ENCODE data around the gene C19orf38. TPM values are rescaled to one million over a fixed set of nuclear protein-coding genes. Genes with fewer than 3 reads are reported as not detected.
"Not testable (repeated sequence)": the region's sequence is repeated elsewhere in the genome, so short reads cannot be mapped to it uniquely, and the experiment has no call there.

Gene C19orf38
- polyA plus RNA-seq, 2 of the 4 experiments (the other 2 are of a cell fraction) = 0.09 to 0.13 TPM

DNA sequence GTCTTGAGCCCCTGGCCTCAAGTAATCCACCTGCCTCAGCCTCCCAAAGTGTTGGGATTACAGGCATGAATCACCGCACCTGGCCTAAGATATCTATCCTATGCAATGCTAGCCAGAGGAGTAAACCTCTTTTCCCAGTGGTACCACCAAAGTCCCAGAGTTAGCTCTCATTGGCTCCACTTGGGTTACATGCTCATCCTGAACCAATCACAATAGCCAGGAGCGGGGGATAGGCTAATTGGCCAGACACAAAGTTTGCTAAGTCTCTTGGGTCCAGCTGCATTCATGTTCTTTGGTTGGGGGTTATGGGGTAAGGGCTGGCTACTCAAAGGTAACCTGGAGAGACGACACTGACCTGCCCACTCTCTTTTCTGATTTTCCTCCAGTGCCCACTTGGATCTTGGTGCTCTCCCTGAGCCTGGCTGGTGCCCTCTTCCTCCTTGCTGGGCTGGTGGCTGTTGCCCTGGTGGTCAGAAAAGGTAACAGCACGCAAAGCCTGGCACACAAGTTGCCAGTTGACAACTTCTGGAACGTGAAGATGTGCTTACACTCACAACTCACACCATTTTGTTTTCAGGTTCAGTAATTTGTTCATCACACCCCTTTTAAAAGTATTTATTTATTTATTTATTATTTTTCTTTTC lies 7.8 kb downstream of the C19orf38 start (continued):
- TF ChIP-seq FOXS1 (CRISPR knock-in tag; IDR thresholded peaks at IDR 0.05) (no peak), NPAS2 (CRISPR knock-in tag; IDR thresholded peaks at IDR 0.05; ENCODE audit: borderline replicate concordance) (no peak), EP300 (IDR thresholded peaks at IDR 0.05) (no peak), TFCP2L1 (CRISPR knock-in tag; IDR thresholded peaks at IDR 0.05) (no peak)

GRCh38 chr19:10856899-10857298 lies 8.7 kb downstream of the C19orf38 start:
- CTCF ChIA-PET = interaction anchor here (0.6 to 3.2 kb wide), 8 partner anchors 8 to 140 kb away, joined by 3 to 39 read pairs (median 4); partner anchors contain the start of genes CARM1 and DNM2
- H3K4me3 ChIP-seq; H3K27ac ChIP-seq; H3K4me1 ChIP-seq; POLR2A ChIA-PET; H3K4me2 ChIP-seq; ATAC-seq; FAIRE-seq; DNase-seq (ENCODE audit: low read depth in 1 of 2, low spot score in 1 of 2); H3K9me3 ChIP-seq: not testable (repeated sequence)
- 90% methylated on average over 1 of the region's 1 CpG for whole genome bisulfite sequencing (ENCODE audit: missing lambda C conversion rate)

DNA sequence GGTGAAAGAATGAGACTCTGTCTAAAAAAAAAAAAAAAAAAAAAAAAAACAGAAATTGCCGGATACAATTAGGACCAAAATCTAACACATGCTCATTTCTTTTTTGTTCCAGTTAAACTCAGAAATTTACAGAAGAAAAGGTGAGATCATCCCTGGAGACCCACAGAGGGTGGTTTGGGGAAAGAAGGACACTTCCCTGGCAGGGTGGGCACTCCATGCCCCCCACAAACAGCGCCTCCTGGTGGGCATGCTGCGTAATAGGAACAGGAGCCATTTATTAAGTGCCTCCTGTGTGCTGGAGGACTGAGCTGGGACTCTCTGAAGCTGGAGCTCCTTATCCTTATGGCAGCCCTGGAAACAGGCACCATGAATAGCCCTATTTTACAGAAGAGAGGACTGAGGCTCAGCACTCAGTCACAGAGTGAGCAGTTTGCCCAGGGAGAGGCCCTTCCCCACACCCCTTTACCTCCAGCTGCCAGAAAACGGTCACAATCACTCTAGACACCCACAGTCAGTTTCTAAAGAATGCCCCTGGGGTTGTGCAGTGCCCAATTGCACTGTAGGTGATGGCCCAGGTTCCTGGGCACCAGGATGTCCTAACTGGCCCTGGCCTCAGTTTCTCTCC lies 10.1 kb downstream of the C19orf38 start:
- Histone ChIP-seq H3K4me1 (no peaks in the 10 kb centered on the region), H3K27ac (no peak overlapping the region), H3K9me3 (no peaks in the 10 kb centered on the region), H3K4me2 (no peak overlapping the region), H3K4me3 (no peak overlapping the region)
- ChIA-PET CTCF (interaction anchor here (0.6 to 1.6 kb wide), 10 partner anchors 12 to 137 kb away, joined by 3 to 5 read pairs (median 3); partner anchors contain the start of genes CARM1 and TMED1), POLR2A (no interaction called here)
- DNase-seq (ENCODE audit: low read depth in 1 of 2, low spot score in 1 of 2) (no peak), ATAC-seq (peak; percentile 27 to 58; a peak in 3 of 6 replicates), FAIRE-seq (no peak)
- WGBS (ENCODE audit: missing lambda C conversion rate) = 37% methylated on average over 4 of the region's 4 CpGs
- TF ChIP-seq BHLHE40 (IDR thresholded peaks at IDR 0.05; ENCODE audit: low read depth, low read length) (no peak), RAD21 (conservative IDR thresholded peaks at IDR 0.05 in 1 of 2, IDR thresholded peaks at IDR 0.05 in 1 of 2) (0 out of 5 replicates have a peak, but pooled peaks of 1 of the 2 experiments have one; percentile 11), EHF (CRISPR knock-in tag; IDR thresholded peaks at IDR 0.05) (no peak), HOXB5 (CRISPR knock-in tag; IDR thresholded peaks at IDR 0.05) (no peak), CTCF (IDR thresholded peaks at IDR 0.05) (peak; percentile 55)
- TF ChIP-seq, protein P1, sequence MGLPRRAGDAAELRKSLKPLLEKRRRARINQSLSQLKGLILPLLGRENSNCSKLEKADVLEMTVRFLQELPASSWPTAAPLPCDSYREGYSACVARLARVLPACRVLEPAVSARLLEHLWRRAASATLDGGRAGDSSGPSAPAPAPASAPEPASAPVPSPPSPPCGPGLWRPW (IDR thresholded peaks at IDR 0.05) = no peak

DNA sequence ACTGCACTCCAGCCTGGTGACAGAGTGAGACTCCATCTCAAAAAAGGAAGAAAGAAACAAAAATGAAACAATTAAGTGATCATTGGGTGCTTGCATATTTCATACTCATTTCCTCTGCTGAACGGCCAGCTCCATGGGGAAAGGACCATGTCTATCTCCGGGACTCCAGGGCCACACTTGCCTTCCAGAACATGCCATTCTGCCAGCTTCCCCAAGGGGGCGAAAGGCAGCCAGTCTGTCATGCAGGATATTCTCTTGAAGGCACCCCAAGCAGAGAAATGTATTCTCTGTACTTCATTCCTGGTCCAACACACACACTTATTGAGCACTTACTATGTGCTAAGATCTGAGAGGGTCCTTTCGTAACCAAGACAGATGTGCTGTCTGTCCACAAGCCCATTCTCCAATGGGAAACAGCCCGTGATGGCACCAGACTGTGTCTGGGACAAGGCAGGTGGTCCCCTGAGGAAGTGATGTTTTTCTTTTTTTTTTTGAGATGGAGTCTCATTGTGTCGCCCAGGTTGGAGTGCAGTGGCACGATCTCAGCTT lies 13.0 kb downstream of the C19orf38 start:
- 57% methylated on average over 7 of the region's 7 CpGs for WGBS (ENCODE audit: missing lambda C conversion rate)
- Histone ChIP-seq H3K9me3 (no peaks in the 10 kb centered on the region), H3K4me3 (no peak overlapping the region), H3K4me1 (no peaks in the 10 kb centered on the region), H3K4me2 (no peak overlapping the region), H3K27ac (no peak overlapping the region)
- CTCF ChIA-PET = interaction anchor here (1.3 to 1.7 kb wide), 3 partner anchors 11 to 25 kb away, joined by 3 to 5 read pairs (median 4); partner anchors contain the start of gene TMED1
- POLR2A ChIA-PET = no interaction called here
- ATAC-seq (peak; percentile 55 to 64; a peak in 4 of 6 replicates), DNase-seq (ENCODE audit: low read depth in 1 of 2, low spot score in 1 of 2) (peak in 1 of 2 experiments; percentile 51), FAIRE-seq (no peak)
- TF ChIP-seq GATA3 (IDR thresholded peaks at IDR 0.05; ENCODE audit: borderline replicate concordance) = no peak
- TF ChIP-seq HOXB13 (CRISPR knock-in tag; IDR thresholded peaks at IDR 0.05; ENCODE audit: low read depth) = no peak
- no peak for TF ChIP-seq JUNB (IDR thresholded peaks at IDR 0.05)
- no peak for TF ChIP-seq RARB (CRISPR knock-in tag; IDR thresholded peaks at IDR 0.05)
- no peak for TF ChIP-seq RAD21 (conservative IDR thresholded peaks at IDR 0.05 in 1 of 2, IDR thresholded peaks at IDR 0.05 in 1 of 2)
- no peak for TF ChIP-seq PBX3 (IDR thresholded peaks at IDR 0.05)
- TF ChIP-seq ZC3H11A (IDR thresholded peaks at IDR 0.05) = no peak
